ENCODE measurements around the gene WDR59.

WDR59 gene

GRCh38 chr16:74903120-74903519, 81.8 kb downstream of the WDR59 start:
- Histone ChIP-seq H2AFZ (ENCODE audit: low read length) (no peak overlapping the region), H3K36me3 (ENCODE audit: insufficient read depth, low read length) (peaks cover 26% of the 10 kb centered on the region; the same call in 1 of the 2 replicates), H3K9ac (ENCODE audit: low read depth, low read length, poor library complexity, severe bottlenecking) (no peak overlapping the region), H3K4me2 (ENCODE audit: low read depth, low read length, poor library complexity, severe bottlenecking) (no peak overlapping the region), H4K20me1 (ENCODE audit: insufficient read depth, low read length, poor library complexity, severe bottlenecking) (no peaks in the 10 kb centered on the region), H3F3A (ENCODE audit: low read depth) (no peaks in the 10 kb centered on the region), H3K9me3 (ENCODE audit: insufficient read depth, low read depth, low read length) (no peaks in the 10 kb centered on the region), H3K9me2 (replicated peaks; ENCODE audit: low read depth, low read length) (no peaks in the 10 kb centered on the region), H3K4me1 (ENCODE audit: insufficient read depth, low read length, poor library complexity, severe bottlenecking) (no peaks in the 10 kb centered on the region), H3K4me3 (ENCODE audit: low read length, poor library complexity, severe bottlenecking) (no peak overlapping the region), H3K79me2 (ENCODE audit: insufficient read depth, low read length) (no peaks in the 10 kb centered on the region), H3K27me3 (ENCODE audit: insufficient read depth, low read length, poor library complexity, severe bottlenecking) (no peaks in the 10 kb centered on the region)
- TF ChIP-seq EZH2phosphoT487 (IDR thresholded peaks at IDR 0.05; ENCODE audit: borderline replicate concordance): no peak
- TF ChIP-seq, protein P1, sequence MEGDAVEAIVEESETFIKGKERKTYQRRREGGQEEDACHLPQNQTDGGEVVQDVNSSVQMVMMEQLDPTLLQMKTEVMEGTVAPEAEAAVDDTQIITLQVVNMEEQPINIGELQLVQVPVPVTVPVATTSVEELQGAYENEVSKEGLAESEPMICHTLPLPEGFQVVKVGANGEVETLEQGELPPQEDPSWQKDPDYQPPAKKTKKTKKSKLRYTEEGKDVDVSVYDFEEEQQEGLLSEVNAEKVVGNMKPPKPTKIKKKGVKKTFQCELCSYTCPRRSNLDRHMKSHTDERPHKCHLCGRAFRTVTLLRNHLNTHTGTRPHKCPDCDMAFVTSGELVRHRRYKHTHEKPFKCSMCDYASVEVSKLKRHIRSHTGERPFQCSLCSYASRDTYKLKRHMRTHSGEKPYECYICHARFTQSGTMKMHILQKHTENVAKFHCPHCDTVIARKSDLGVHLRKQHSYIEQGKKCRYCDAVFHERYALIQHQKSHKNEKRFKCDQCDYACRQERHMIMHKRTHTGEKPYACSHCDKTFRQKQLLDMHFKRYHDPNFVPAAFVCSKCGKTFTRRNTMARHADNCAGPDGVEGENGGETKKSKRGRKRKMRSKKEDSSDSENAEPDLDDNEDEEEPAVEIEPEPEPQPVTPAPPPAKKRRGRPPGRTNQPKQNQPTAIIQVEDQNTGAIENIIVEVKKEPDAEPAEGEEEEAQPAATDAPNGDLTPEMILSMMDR (conservative IDR thresholded peaks at IDR 0.05; ENCODE audit: low read length): no peak

GRCh38 chr16:74902161-74902560, 82.8 kb downstream of the WDR59 start:
- no peak overlapping the region for H2AFZ ChIP-seq (ENCODE audit: low read length)
- peaks cover 20% of the 10 kb centered on the region; the same call in 1 of the 2 replicates for H3K36me3 ChIP-seq (ENCODE audit: insufficient read depth, low read length)
- TF ChIP-seq, protein P1 (conservative IDR thresholded peaks at IDR 0.05; ENCODE audit: low read length): no peak
- TF ChIP-seq EZH2phosphoT487 (IDR thresholded peaks at IDR 0.05; ENCODE audit: borderline replicate concordance): no peak
- H3K9ac ChIP-seq (ENCODE audit: low read depth, low read length, poor library complexity, severe bottlenecking): no peak overlapping the region
- no peaks in the 10 kb centered on the region for H3K79me2 ChIP-seq (ENCODE audit: insufficient read depth, low read length)
- no peaks in the 10 kb centered on the region for H3K9me2 ChIP-seq (replicated peaks; ENCODE audit: low read depth, low read length)
- no peaks in the 10 kb centered on the region for H4K20me1 ChIP-seq (ENCODE audit: insufficient read depth, low read length, poor library complexity, severe bottlenecking)
- H3K27me3 ChIP-seq (ENCODE audit: insufficient read depth, low read length, poor library complexity, severe bottlenecking): no peaks in the 10 kb centered on the region
- H3F3A ChIP-seq (ENCODE audit: low read depth): no peaks in the 10 kb centered on the region
- no peak overlapping the region for H3K4me2 ChIP-seq (ENCODE audit: low read depth, low read length, poor library complexity, severe bottlenecking)
- no peaks in the 10 kb centered on the region for H3K4me1 ChIP-seq (ENCODE audit: insufficient read depth, low read length, poor library complexity, severe bottlenecking)
- H3K9me3 ChIP-seq (ENCODE audit: insufficient read depth, low read depth, low read length): no peaks in the 10 kb centered on the region
- no peak overlapping the region for H3K4me3 ChIP-seq (ENCODE audit: low read length, poor library complexity, severe bottlenecking)

GRCh38 chr16:74901606-74902005, 83.3 kb downstream of the WDR59 start:
- Histone ChIP-seq H3K9me2 (replicated peaks; ENCODE audit: low read depth, low read length) (no peaks in the 10 kb centered on the region), H3K36me3 (ENCODE audit: insufficient read depth, low read length) (peaks cover 15% of the 10 kb centered on the region; the same call in 1 of the 2 replicates), H3K4me1 (ENCODE audit: insufficient read depth, low read length, poor library complexity, severe bottlenecking) (no peaks in the 10 kb centered on the region), H3K4me3 (ENCODE audit: low read length, poor library complexity, severe bottlenecking) (no peak overlapping the region), H3F3A (ENCODE audit: low read depth) (no peaks in the 10 kb centered on the region), H3K4me2 (ENCODE audit: low read depth, low read length, poor library complexity, severe bottlenecking) (no peak overlapping the region), H4K20me1 (ENCODE audit: insufficient read depth, low read length, poor library complexity, severe bottlenecking) (no peaks in the 10 kb centered on the region), H3K9ac (ENCODE audit: low read depth, low read length, poor library complexity, severe bottlenecking) (no peak overlapping the region), H3K9me3 (ENCODE audit: insufficient read depth, low read depth, low read length) (no peaks in the 10 kb centered on the region), H3K79me2 (ENCODE audit: insufficient read depth, low read length) (no peaks in the 10 kb centered on the region), H3K27me3 (ENCODE audit: insufficient read depth, low read length, poor library complexity, severe bottlenecking) (no peaks in the 10 kb centered on the region), H2AFZ (ENCODE audit: low read length) (no peak overlapping the region)
- no peak for TF ChIP-seq EZH2phosphoT487 (IDR thresholded peaks at IDR 0.05; ENCODE audit: borderline replicate concordance)
- TF ChIP-seq, protein P1 (conservative IDR thresholded peaks at IDR 0.05; ENCODE audit: low read length): no peak

Data from Loucy (cell line).